GM12873 (cell line): ENCODE measurements around the gene KRT72.

Experiments used
- CTCF ChIP-seq: IDR thresholded peaks from 2 replicates; pipeline ENCODE4 v1.5.1; 2012; ENCODE audit warnings: low read depth, mild to moderate bottlenecking, moderate library complexity, low read length, control low read depth; ENCODE audit not compliant: insufficient read depth; ENCODE audit errors: missing control alignments

KRT72 gene

DNA sequence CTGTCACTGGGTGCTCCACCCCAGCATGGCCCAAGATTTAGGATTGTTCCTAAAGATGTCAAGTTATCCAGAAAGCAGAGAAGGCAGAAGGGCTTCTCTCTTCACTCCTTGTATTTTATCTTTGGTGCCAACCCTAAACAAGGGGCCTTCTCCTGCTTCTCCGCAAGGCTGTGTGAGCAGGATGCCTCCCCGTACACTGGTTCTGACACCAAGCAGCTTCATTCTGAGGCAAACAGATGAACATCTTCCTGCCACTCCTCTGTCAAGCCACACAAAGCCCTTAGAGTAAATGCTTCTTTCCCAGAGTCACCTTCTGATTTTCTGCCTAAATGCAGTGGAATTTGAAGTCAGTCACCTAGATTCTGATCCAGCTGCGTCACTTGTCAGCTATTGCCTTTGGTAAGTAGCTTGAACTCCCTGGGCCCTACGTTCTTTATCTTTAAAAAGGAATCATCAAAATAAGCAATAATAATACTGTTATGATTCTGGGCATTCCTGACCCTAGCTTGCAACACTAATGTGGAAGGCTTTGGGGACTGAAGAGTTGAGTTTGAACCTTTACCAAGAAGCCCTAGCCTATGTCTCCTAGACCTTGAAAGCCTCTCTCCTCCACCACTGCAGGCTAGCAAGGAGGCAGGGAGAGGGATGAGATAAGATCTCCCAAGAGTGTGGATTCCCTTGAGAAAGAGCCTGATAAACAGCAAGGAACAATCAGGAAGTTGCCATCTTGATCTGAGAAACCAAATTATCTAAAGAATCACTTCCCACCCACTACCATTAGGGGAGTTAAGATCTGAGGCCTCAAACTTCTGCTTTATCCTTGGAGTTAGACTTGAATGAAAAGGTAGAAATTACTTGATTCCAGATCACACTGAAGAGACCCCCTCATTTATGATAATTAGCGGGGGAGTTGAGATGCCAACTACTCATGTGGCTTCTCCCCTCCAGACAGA, 11.4 kb upstream of the KRT72 start:
- no peak for TF ChIP-seq CTCF

GRCh38 chr12:52611080-52611468, 9.8 kb upstream of the KRT72 start:
- no peak for TF ChIP-seq CTCF

- no peak for TF ChIP-seq CTCF
These were observed 7.8 kb upstream of the KRT72 start for GRCh38 chr12:52608826-52609630.

- no peak for TF ChIP-seq CTCF
These were observed 6.9 kb upstream of the KRT72 start for GRCh38 chr12:52608161-52608560.

GRCh38 chr12:52607314-52607713, 6.1 kb upstream of the KRT72 start:
- no peak for TF ChIP-seq CTCF

DNA sequence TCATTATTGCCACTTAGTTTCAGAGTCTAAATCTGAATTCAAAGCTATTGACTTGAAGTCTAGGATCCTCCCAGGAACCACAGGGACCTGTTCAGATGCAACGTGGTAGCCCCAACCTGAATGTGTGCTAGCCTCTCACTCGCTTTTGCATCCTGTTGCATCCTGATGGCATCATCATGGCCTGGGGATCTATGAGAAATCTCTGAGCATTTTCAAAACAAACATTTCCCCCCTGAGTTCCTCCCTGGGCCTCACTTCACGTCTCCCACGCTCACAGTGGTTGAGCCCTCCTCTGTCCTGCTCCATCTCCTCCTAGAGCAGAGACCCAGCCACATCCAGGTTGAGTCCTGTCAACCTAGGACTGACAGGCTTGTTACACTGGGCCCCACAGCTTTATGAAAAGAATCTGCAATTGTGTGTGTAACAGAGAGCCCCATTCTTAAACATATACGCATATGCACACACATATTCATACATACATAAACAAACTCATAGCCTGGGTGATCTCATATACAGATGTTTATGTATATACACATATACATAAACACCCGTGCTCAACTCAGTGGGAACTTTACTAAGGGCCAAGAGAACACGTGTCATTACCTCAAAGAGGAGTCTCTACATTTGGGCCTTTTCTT, 5.4 kb upstream of the KRT72 start:
- no peak for TF ChIP-seq CTCF

DNA sequence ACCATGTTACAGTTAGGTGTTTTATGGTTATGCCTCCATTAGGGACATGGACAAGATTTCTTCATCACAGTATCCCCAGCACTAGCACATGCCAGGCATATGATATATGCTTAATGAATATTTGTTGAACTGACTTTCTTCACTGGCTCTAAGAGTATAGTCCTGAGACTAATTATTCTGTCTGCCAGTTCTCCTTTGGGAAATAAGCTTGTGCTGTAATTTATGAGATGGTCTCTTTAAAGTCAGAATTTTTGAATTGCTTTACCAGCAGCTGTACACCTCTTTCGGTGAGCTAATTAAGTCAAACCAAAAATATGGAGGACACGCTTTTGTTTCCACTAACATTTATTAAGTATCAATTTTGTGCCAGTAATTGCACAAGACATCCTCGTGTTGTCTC, 4.8 kb upstream of the KRT72 start:
- no peak for TF ChIP-seq CTCF
